Mesangial cell (primary cell): ENCODE measurements around the gene METTL26. TPM values are rescaled to one million over a fixed set of nuclear protein-coding genes. Genes with fewer than 3 reads are reported as not detected.

Source experiments
- total RNA-seq: library from RNA; depleted of rRNA; stranded (reverse); fragments of >200 nt; gene quantifications from 2 replicates; pipeline ENCODE4 v1.2.3, GENCODE V29; 2015

Gene METTL26
- total RNA-seq = 175 and 248 TPM in 2 replicates

DNA sequence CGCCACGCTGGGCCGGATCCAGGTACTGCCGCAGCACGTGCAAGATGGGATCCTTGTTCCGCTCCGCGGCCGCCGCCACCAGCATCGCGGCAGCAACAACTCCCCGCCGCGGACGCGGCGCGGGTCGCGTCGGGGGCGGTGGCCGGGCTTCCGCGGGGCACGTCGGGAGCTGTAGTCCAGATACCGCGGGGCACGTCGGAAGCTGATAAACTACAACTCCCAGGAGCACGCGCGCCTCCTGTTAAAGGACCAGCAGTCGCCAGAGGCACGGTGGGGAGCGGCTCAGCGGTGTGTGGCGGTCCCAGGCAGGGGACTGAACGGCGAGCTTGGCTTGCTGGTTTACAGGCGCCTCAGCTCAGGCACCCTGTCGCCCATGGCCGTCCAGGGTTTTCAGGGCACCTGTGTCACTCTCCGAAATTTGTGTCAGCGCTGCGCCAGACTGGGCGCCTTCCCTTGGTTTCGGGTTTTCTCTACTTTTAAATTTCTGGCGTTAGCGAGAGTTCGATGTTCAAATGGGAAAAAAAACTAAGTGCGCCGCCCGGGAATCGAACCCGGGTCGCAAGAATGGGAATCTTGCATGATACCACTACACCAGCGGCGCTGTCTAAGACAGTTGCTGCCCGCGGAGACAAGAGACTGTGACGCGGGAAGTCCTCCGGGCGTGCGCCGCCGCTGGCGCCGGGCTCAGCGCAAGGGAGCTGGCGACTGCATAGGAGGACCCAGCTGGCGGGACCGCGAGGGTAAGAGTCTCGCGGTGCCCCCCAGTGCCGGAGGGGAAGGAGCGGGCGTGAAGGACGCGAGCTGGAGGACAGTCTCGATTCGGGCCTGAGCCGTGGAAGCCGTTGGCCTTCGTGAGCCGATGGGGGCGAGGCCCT lies at the start of gene METTL26:
Gene METTL26 (minus strand): TSS at position 100 of the 875 bp plus-strand sequence. CDS start 15 bp downstream, at position 85.

DNA sequence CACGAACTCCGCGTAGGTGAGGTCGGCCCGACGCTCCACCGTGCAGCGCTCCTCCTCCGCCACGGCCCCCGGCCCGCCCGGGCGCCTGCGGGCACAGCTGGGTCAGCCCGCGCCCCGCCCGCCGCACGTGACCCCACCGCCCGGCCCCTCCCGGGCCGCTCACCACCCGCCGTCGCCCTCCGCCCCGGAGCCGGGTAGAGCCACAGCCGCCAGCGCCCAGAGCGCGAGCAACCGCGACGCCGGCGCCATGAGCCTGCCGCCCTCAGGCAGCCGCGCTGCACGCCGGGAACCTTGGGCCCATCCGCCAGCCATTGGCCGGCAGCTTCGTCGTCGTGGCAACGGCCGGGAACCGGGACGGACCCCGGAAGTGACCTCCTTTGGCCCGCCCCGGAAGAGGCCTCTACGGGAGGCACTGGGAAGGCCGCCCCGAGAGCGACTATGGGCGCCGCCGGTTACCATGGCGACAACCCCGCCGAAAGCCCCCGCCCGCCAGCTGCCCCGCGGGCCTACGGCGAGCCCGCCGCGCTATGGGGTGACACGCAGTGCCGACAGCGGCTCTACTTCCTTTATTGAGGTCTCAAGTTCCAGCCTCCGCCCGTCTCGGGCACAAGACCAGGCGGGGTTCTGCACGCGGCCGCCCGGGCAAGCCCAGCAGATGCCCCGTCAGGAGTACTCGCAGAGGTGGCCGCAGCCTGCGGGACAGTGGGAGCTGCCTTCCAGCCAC lies 48.1 kb upstream of the METTL26 start, which contains the start of gene JMJD8:
Gene JMJD8 (minus strand): TSS at position 264 of the 724 bp plus-strand sequence. CDS start 15 bp downstream, at position 249.

DNA sequence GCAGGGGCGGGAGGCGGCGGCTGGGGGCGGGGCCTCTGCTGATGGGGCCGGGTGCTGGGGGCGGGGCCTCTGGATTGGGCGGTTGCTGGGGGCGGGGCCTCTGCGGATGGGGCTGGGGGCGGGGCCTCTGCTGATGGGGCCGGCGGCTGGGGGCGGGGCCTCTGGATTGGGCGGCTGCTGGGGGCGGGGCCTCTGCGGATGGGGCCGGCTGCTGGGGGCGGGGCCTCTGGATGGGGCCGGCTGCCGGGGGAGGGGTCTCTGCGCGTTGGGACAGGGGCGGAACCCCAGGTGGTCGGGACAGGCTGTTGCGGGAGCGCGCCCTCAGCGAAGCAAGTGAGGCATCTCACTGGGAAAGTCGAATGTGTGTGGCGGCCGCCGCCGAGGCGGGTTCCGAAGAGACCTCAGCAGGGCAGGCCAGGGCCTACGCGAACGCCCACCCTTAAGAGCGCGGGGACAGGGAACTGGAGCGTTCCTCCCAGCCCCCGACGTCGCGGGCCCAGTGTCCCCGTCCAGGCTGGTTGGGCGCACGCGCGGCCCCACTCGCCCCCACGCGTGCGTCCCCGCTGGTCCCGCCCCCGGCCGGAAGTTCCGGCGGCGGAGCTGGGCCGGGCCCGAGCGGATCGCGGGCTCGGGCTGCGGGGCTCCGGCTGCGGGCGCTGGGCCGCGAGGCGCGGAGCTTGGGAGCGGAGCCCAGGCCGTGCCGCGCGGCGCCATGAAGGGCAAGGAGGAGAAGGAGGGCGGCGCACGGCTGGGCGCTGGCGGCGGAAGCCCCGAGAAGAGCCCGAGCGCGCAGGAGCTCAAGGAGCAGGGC lies 43.9 kb upstream of the METTL26 start, which contains the start of gene STUB1:
Gene STUB1 (plus strand): TSS at position 597 of the 811 bp plus-strand sequence. CDS start 116 bp downstream, at position 713.

DNA sequence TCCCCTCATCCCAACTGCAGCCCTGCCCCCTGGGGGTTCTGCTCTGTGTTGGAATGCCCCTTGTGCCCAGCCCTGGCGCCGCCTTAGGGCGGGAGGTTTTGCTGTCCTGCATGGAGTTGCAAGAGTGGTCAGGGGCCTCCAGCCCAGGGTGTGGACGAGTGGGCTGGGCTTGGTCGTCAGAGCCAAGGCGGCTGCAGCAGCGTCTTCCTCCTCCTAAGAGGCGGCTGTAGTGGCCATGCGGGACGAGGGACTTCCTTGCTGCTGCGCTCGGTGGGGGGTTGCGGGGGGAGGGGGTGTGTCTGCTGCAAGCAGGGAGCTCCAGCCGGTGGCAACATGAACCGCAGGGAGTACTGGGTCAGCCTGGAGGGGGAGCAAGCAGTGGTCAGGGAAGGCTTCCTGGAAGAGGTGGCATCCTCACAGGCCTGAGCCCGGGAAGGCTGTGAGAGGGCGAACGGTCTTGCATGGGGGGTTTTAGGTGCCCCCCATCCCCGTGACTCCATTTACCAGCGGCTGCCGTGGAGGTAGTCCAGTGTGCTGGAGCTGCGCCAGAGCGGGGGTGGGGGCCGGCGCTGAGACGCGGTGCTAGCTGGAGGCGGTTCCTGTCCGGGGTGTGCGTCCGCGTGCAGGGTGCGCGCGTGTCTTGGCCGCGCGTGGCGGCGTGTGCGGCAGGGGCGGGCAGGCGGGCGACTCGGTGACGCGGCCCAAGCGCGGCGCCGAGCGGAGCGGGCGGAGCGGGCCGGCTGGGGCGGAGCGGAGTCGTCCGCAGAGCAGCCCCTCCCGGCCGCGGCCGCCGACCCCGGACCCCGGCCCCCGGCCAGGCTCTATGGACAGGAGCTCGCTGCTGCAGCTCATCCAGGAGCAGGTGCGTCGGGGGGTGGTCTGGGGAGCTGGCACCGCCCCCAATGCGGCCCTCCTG lies 39.1 kb upstream of the METTL26 start, which contains the start of gene RHBDL1:
Gene RHBDL1 (plus strand): TSS at position 704 of the 916 bp plus-strand sequence. CDS start 120 bp downstream, at position 824.

DNA sequence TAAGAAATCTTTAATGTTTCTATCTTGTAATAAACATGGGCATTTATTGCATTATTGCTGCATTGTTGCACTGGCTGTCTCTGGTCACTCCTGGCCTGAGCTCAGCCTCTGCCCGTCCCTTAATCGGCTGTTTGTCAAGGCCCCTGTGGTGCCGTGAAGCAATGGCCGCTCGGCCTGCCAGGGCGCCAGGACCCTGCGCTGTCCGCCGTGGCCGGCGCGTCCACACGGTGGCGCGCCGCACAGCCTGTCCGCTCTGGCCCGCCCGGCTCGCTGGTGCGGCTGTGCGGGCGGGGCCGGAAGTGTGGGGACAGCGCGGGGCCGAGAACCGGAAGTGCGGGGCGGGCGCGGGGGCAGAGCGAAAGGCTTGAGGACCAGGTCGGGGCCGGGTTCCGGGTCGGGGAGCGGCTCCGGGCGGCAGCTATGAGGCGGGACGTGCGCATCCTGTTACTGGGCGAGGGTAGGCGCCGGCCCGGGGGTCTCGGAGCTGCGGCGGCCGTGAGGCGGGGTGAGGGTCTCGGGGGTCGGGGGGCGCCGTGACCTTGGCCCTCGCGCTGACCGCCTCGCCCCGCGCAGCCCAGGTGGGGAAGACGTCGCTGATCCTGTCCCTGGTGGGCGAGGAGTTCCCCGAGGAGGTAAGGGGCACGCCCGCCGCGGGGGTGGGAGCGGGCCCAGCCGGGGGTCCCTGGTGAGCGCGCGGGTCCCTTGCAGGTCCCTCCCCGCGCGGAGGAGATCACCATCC lies 31.8 kb upstream of the METTL26 start, which contains the start of gene RHOT2:
Gene RHOT2 (plus strand): TSS at position 353 of the 739 bp plus-strand sequence. CDS start 68 bp downstream, at position 421.

DNA sequence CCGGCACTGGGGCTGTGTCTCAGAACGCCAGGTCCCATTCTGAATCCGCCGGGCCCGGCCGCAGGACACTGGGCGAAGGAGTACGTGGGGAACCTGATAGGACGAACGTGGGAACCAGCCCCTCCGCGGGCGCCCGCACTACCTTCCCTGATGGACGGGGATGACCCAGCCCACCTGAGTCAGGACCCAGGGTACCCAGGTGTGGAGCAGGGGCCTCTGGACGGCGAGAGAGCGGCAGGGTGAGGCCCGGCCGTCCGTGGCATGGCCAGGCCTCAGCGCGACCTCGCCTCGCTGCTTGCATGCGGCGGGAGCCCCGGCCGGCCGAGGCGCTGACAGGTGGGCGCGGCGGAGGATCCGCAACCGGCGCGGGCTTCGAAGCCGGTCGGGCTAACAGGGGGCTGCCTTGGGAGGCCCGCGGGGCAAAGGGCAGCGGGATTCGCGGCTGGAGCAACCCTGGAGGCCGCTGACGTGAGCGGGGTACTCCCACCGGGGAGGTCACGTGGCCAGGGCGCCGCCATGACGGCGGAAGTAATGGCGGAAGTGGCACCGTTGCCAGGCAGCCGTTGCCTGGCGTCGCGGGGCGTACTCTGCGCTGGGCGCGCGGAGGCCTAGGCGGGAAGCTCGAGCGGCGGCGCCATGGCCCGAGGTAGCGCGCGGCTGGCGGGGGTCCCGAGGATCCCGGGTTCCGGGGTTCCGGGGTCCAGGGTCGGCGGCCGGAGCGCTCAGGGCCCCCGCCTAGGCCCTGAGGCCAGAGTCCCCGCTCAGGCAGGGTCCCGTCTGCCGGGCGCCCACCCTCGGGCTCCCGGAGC lies 12.9 kb upstream of the METTL26 start, which contains the start of gene WDR90:
Gene WDR90 (plus strand): TSS at position 585 of the 809 bp plus-strand sequence. CDS start 52 bp downstream, at position 637.

DNA sequence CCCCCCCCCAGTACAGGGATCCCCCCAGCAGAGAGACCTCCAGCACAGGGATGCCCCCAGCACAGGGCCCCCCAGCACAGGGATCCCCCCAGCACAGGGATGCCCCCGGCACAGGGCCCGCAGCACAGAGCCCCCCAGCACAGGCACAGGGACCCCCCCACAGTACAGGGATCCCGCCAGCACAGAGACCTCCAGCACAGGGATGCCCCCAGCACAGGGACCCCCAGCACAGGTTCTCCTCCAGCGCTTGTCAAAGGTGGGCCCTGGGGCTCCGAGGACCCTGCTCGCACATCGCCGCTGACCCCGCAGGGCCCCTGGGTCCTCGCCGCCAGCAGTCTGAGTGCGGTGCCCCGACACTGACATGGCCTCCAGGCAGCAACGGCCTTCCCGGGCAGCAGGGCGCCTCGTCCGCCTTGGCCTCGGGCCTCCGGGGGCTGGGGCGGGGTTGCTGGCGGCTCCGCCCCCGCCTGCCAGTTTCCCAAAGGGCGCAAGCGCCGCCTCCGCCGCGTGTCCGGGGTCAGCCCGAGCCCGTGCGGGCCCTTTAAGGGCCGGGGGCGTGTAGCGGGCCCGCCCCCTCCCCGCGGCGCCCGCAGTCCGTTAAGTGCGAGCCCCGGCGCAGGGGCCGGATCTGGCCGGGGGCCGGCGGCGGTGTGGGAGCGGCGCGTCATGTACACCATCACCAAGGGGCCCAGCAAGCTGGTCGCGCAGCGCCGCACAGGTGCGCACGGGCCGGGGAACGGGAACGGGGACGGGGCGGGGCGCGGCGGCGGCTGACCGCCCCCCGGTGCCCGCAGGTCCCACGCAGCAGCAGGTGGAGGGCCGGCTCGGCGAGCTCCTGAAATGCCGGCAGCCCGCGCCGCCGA lies 5.5 kb upstream of the METTL26 start, which contains the start of gene MCRIP2:
Gene MCRIP2 (plus strand): TSS at position 503 of the 863 bp plus-strand sequence. CDS start 164 bp downstream, at position 667.

DNA sequence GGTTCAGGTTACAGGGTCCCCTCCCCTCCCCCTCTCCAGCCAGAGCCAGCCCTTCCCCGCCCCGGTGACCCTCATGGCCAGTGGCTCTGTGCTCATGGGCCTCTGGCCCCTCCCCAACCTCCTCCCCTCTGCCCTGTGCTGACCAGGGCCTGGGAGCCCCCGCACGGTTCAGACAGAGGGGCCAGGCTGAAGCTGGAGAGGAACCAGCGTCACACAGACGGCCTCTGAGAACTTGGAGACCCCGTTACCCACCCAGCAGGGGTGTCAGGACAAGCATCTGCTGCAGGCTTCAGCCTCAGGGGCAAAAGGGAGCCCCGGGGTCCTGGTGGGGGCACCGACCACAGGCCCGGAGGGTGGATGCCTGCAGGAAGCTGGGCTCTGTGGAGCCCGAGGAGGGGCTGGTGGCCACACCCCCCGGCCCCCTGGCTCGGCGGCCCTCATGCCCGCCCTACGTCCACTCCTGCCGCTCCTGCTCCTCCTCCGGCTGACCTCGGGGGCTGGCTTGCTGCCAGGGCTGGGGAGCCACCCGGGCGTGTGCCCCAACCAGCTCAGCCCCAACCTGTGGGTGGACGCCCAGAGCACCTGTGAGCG lies 5.2 kb downstream of the METTL26 start, which contains the start of gene WFIKKN1:
Gene WFIKKN1 (plus strand): TSS at position 171 of the 591 bp plus-strand sequence. CDS start 269 bp downstream, at position 440.

DNA sequence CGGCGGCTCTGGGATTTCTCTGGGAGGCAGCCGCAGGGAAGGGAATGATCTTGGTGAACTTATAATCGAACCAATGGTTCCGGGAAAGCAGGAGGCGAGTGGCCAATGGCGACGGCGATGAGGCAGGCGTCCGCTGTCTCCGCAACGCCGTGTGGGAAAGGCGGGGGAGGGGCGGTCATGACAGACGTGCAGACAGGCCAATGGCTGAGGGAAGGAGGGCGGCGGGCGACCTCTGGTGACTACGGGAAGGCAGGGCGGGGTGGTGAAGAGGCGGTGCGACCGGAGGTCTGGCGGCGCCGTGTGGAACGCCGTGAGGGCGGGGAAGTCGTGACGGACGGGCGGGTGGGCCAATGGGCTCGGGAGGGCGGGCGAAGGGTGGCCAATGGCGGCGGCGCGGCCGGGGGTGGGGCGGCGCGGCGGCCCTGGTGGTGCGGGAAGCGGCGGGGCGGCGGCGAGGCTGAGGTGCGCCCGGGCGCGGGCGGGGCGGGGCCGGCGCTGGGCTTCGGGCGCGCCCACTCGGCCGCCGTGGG lies 46.4 kb downstream of the METTL26 start, which contains the start of gene RAB40C:
Gene RAB40C (plus strand): TSS at position 409 of the 530 bp plus-strand sequence. CDS start 226 bp downstream, outside the sequence.

Other genes starting within 250 kb of the METTL26 start
- 138 and 142 TPM in 2 replicates for gene NME4, start 239.1 kb downstream of the METTL26 start, total RNA-seq
- 23.1 and 55.1 TPM in 2 replicates for gene DECR2, start 234.4 kb downstream of the METTL26 start, total RNA-seq
- 23.1 and 40.3 TPM in 2 replicates for gene RAB11FIP3, start 210.7 kb downstream of the METTL26 start, total RNA-seq
- gene CAPN15, start 108.6 kb downstream of the METTL26 start, total RNA-seq = 49.4 and 70.6 TPM in 2 replicates
- not detected in 2 replicates for gene PRR35, start 75.9 kb downstream of the METTL26 start, total RNA-seq
- 0.65 and 2.0 TPM in 2 replicates for gene NHLRC4, start 69.3 kb downstream of the METTL26 start, total RNA-seq
- 53.0 and 88.0 TPM in 2 replicates for gene PIGQ, start 66.3 kb downstream of the METTL26 start, total RNA-seq
- gene RAB40C, start 46.2 kb downstream of the METTL26 start, total RNA-seq = 21.8 and 22.3 TPM in 2 replicates
- under 0.01 and 0.13 TPM in 2 replicates for gene WFIKKN1, start 5.3 kb downstream of the METTL26 start, total RNA-seq
- 31.0 and 32.3 TPM in 2 replicates for gene MCRIP2, start 5.5 kb upstream of the METTL26 start, total RNA-seq
- 18.6 and 23.1 TPM in 2 replicates for gene WDR90, start 13.1 kb upstream of the METTL26 start, total RNA-seq
- gene RHOT2, start 31.8 kb upstream of the METTL26 start, total RNA-seq = 72.5 and 93.6 TPM in 2 replicates
- 0.16 and 2.9 TPM in 2 replicates for gene RHBDL1, start 39.4 kb upstream of the METTL26 start, total RNA-seq
- 129 and 192 TPM in 2 replicates for gene STUB1, start 44.1 kb upstream of the METTL26 start, total RNA-seq
- 115 and 120 TPM in 2 replicates for gene JMJD8, start 48.0 kb upstream of the METTL26 start, total RNA-seq
- gene WDR24, start 54.1 kb upstream of the METTL26 start, total RNA-seq = 15.6 and 21.7 TPM in 2 replicates
- gene FBXL16, start 69.5 kb upstream of the METTL26 start, total RNA-seq = under 0.01 and 1.4 TPM in 2 replicates
- gene METRN, start 78.8 kb upstream of the METTL26 start, total RNA-seq = 125 and 152 TPM in 2 replicates
- gene ANTKMT, start 84.8 kb upstream of the METTL26 start, total RNA-seq = 44.2 and 47.8 TPM in 2 replicates
- gene CCDC78, start 90.1 kb upstream of the METTL26 start, total RNA-seq = 1.6 and 2.3 TPM in 2 replicates
- gene HAGHL, start 90.8 kb upstream of the METTL26 start, total RNA-seq = 15.6 and 26.5 TPM in 2 replicates
- gene CIAO3, start 104.7 kb upstream of the METTL26 start, total RNA-seq = 32.9 and 37.4 TPM in 2 replicates
- 15.0 and 41.1 TPM in 2 replicates for gene MSLN, start 124.4 kb upstream of the METTL26 start, total RNA-seq
- gene RPUSD1, start 152.1 kb upstream of the METTL26 start, total RNA-seq = 34.1 and 48.1 TPM in 2 replicates
- gene CHTF18, start 152.3 kb upstream of the METTL26 start, total RNA-seq = 8.7 and 39.1 TPM in 2 replicates
- not detected in 2 replicates for gene GNG13, start 164.4 kb upstream of the METTL26 start, total RNA-seq